HG03066 (cell line): Measurements from ENCODE around the gene XK.
A peak's percentile ranks its signal among the peaks of the same experiment; 100 is the strongest.

Source experiments
- ATAC-seq: cut with Tn5 transposase; IDR thresholded peaks from one replicate; pipeline ENCODE4 v1.9.1; 2021; ENCODE audit warnings: low read depth; ENCODE audit not compliant: unreplicated experiment

Gene XK

DNA sequence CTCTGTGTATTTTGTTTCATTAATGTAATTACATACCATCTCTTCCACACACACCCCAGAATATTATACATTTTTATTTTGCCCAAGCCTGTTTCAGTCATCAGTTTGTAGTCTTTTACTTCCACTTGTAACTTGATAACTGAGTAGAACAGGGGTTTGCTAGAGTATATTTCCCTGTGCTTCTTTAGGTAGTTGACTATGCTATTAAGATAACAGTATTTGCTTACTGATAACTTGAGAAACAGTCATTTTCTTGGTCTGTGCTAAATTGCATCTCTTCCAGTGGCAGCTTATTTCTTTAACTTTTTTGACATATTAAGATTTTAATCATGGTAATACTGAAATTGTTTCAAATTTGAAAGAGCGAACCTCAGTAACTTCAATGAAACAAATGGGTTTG lies 7.0 kb upstream of the XK start:
- no peak for ATAC-seq

DNA sequence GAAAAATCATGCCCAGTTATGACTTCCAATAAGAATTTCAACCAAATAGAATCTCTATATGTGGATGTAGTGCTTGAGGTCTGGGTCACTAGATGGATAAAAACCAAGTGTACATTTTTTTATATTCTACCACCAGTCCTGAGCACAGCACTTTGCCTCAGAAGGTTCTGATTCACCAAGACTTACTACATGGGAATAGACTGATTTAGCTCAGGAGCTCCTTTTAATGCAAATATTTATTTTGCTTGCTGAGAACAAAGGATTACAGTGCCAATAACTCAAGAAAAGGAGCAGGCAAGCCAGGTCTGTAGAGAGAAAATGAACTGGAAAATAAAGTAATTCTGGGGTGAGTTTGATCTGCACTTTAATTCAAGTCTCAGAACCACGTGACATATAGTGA lies 6.4 kb upstream of the XK start:
- ATAC-seq: no peak

DNA sequence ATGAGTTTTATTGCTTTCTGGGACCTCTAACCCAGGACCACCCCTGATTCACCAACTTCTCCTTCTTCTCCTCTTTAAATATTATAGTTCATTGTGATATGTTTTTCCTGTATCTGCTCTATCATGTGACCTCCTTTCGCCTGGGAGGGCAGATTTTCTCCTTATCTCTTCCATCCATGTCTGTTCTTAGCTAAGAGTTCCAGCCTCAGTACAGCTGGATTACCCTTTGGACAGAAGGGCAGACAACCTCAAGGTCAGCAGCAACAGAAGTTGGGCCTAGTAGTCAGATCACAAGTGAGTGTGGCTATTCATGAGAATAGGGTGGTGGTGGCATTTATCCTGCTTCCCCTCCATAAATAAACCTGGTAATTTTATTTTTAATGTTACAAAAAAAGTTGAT lies 5.7 kb upstream of the XK start:
- no peak for ATAC-seq

DNA sequence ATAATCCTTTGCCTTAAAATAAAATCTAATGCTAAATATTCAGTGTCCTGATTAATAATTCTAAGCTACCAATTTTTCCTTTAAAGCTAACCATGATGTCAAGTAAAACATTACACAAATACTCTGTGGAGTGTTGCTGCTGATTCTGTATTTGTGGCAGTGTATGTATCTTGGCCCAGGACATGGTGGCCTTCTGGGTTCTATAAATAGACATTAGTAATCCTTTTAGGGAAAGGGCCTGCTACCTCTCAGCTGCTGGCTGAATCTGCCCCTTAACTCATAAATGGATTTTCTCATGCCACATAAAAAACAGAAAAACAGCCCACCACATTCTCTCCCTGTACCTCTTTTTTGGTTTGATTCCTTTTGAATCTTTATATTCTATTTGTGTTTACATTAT lies 1.2 kb upstream of the XK start:
- no peak for ATAC-seq

DNA sequence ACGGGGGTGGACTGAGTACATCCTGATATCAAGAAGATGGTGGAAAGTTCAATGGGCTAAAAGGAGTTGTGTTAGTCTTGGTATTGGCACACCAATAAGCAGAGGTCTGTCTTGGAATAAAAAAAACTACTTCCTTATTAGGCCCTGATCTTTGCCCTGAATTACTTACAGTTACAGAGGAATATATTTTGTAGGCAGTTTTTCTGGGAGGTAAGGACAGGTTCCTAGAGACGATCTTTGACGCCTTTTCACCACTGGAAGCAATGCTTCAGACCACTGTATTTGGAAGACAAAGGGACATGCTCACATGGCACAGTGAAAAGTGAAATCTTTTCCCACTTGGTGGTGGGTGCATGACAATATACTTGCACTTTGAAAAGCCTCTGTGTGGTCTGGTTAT lies 618 bp upstream of the XK start:
- ATAC-seq: no peak

DNA sequence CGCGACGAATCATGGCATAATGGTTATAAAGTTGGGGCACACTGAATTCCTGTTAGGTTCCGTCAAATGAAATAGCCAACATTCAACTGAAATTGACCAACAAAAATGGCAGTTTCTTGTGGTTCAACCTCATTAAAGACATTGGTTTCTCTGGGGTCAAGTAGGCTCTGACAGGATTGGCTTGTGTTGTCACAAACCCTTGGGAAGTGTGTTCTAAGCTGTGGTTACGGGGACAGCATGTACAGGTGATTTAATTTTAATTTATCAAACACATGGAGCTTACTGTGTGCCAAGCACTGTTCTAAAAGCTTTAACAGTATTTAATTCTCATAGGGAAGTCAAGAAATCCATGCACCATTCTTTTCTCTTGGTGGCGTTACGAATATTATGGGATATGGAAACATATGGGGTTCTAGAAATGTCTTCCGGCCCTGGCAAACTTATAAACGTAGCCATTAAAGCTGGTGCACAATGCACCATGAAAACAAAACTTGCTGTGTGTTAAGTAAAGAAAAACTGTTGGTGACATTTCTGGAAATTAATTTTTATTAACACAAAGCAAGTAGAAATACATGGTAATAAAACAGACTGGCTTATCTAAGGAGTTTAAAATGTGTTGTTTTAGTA lies 891 bp downstream of the XK start:
- no peak for ATAC-seq

DNA sequence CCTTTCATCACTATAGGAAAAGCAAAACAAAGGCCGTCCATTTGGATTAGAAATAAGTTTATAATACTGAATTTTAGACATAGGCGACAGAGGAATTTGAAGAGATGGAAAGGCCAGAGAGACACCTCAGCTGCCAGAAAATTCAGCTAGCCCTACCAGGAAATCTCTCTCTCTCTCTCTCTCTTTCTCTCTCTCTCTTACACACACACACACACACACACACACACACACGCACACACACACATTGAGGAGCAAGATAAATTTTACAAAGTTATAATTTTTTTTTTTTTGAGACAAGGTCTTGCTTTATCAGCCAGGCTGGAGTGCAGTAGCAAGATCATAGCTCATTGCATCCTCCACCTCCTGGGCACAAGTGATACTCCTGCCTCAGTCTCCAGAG lies 1.4 kb downstream of the XK start:
- ATAC-seq: no peak

DNA sequence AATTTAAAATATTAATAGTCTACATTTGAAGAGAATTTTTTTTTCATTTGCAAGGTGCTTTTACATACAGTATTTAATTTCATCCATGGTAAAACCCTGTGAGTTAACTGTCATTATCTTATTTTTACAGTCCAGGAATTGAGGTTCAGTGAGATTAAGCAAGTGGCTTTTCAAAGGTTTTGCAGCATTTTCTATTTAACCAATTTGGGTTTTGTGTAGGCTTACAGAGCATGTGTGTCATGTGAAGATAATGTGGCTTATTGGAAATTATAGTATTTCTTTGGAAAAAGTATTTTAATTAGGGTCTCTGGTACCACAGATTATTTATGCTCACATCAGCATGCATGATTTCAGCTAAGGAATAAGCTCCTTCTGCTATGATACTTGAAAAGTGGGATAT lies 4.5 kb downstream of the XK start:
- ATAC-seq: no peak

DNA sequence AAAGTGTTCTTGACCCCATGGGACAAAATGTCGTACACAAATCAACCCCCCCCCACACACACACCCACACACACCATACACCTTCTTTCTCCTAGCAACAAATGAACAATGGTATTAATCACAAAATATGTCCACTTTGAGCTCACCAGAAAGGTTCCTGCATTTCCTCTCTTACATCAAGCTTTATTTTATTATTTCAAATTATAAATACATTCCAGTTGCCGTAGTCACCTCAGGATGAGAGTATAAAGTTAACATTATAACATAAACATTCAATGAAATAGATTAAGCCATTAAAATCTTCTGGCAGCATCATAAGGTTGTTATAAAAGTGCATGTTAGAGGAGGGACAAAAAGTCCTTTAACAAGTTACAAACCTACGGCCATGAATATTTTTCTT lies 7.3 kb downstream of the XK start:
- no peak for ATAC-seq

DNA sequence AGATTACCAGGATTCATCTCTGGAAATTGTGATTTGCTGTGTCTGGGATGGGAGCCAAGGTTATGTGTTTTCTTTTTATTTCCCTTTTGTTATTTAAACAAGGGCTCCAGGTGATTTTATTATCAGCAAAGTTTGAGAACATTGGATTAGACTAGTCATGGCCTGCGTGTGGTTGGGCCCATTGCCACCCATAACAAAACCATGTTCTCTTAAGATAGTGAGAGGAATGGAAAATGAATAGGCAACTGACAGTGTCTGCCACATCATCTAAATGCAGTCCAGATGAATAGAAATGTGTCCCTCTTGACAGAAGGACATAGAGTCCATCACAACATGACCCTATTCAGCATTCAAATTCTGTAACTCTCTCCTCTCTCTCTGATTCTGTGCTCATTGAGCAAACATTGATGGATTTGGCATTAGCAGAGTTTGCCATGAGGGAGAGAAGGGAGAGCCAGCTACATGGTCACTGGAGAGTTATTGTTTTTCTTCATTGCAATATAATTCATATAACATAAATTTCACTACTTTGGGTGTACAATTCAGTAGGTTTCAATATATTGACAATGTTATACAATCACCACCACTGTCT lies 11.7 kb downstream of the XK start:
- no peak for ATAC-seq

DNA sequence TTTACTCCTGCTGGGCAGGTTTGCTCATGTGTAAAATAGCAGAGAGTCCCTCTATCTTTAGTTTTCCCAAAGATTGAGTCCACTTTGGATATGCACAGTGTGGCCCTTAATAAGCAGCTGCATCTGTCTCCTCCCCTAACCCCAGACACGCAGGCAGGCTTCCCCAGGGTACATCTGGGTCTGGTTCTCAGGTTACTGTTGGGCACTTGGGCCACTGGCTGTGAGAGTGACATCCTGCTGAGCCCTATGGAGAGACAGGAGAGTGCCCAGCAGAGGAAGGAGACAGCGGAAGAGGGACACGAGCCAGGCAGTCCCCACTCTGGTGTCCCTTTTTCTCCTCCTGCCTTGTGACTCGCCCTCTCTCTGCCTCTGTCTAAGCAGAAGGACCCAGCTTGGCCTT lies 16.0 kb downstream of the XK start:
- ATAC-seq: no peak

DNA sequence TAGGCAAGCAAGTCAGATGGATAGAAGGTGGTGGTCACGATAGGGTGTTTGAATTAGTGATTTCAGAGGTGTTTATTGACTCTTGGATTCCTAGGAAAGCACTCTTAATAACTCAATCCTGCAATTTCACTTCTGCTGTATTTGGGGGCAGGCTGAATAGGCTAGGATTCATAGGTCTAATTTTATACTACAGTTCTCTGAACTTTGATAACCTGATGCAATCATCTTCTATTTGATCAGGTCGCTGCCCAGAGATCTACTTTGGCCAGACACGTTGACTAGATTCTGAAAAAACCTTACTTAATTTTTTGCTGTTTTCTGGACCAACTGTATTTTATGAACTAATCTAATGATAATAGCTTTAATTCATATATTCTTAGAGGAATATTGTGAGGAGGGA lies 26.4 kb downstream of the XK start:
- ATAC-seq: no peak

DNA sequence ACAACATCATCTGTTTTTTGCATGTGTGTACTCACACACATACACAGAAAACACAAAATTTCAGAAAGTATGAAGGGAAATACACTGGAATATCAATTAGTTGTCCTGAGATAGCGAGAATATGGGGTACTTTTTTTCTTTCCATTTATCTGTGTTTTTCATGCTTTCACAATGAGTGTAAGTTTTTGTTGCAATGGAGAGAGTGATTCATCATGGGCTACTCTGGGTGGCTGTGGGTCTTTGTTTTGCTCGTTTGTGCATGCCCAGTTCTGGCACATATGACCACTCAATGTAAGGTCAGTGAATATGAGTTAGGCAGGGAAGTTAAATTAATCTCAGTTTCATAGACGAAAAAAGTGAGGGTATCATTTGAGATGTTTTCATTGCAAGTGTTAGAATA lies 26.9 kb downstream of the XK start:
- ATAC-seq: no peak

DNA sequence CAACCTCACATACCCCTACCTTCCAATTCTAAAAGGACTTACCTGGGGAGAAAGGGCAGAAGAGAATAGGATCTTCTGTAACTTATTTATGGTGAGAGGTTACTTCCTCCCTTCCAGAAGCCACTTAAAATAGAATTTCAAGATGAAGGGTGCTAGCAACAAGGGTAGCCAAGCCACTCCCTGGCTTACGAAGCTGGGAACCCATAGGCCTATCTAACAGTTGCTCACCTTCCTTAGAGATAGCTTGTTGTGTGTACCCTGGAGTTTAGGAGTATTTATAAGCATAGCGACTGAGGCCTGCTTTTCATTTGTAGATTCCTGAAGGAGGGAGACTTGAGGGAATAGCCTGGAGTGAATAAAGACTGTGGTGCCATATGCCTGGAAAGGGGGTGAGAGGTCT lies 28.9 kb downstream of the XK start:
- no peak for ATAC-seq

DNA sequence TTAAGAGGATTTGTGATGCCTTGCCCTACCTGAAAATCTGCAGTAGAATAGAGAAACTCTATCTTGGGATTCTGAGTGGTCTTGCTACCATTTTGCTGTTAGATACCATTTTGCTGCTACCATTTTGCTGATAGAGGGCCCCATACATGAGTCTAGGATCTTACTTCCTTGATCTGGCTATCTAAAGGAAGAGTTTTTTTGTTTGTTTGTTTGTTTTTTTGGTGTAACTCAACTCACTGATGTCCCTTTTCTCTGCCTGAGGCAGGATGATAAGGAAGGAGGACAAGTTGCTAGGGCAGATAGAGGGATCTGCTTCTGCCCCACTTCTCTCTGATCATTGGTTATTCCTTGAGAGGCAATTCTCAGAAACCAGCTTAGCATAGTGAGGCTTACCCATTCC lies 31.0 kb downstream of the XK start:
- ATAC-seq: no peak

DNA sequence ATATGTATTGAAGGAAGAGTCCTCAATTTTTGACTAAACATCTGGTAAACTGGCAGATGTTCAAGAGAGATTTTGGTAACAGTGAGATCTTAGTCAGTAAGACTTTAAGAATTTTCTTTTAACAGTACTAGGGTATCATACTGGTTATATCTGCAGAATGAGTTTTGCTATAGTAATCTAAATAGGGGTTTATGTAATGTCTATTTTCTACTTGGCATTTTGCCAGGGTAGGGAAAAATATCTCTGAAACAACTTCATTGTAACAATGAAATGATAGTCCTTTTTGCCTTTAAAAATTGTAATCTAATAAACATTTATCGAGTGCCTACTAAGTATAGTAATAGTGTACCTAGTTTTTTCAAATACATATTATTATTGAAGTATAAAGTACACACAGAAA lies 32.1 kb downstream of the XK start:
- ATAC-seq: no peak

DNA sequence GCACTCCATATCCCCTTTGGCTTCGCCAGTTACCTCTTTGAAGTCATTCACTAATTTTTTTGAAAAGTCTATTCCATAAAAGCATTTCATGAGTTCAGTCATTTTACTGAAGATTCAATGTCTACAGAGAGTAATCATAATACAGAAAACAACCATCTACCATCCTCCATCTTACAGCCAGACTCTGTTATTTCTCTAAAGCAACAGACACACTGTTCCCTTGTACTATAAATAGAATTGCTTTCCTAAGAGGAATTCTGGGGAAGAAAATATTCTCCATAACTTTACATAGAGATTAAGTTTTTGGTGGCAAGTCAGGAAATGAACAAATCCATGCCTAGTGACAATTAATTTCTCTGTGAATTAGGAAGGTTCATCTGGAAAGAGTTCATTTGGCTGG lies 37.0 kb downstream of the XK start:
- ATAC-seq: no peak

DNA sequence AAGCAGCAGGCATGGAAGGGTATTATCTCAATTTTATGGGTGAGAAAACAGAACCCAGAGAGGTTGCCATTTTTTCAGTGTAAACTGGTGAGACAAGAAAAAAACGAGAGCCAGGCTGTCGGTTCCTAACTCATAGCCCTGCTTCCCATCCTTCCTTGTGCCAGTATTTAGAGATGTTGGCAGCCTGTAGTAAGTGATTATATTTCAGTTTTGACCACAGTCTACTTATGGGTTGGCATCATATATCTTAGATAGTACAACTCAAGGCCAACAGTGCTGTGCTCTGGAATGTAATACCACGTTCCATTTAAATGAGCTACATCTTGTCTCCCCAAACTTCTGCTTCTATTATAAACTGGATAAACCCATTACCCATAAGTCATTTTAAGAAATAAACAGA lies 40.8 kb downstream of the XK start:
- ATAC-seq: no peak

DNA sequence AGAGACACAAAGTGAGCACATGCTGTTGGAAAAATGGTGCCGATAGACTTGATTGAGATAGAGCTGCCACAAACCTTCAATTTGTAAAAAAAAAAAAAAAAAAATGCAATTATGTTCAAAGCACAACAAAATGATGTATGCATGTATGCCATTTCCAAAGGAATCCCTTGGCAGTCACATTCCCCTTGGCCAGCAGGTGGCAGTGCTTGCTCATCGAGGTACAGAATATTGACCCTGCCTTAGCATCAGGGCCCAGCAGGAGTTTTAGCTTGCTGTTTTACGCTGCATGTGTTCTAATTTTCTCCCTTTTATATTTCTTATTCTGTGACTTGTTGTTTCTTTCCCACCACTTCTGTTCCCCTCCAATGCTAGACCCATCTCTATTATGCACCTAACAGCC lies 59.8 kb downstream of the XK start:
- no peak for ATAC-seq

DNA sequence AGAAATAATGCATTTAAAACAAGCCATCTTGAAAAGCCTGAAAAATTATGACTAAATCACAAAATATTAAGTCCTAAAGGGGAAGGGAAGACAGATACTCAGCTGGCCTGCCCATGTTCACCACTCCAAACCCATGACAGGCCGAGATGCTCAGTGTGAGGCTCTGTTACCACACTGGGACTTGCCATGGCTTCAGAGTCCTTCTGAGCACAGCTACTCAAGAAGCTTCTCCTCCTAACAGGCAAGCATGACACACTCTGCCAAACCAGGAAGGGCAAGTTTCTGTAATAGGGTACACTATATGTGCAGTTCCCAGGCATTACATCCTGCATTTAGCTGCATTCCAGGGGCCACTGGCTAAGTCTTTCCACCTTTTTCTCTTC lies 60.2 kb downstream of the XK start:
- peak; percentile 23 for ATAC-seq

DNA sequence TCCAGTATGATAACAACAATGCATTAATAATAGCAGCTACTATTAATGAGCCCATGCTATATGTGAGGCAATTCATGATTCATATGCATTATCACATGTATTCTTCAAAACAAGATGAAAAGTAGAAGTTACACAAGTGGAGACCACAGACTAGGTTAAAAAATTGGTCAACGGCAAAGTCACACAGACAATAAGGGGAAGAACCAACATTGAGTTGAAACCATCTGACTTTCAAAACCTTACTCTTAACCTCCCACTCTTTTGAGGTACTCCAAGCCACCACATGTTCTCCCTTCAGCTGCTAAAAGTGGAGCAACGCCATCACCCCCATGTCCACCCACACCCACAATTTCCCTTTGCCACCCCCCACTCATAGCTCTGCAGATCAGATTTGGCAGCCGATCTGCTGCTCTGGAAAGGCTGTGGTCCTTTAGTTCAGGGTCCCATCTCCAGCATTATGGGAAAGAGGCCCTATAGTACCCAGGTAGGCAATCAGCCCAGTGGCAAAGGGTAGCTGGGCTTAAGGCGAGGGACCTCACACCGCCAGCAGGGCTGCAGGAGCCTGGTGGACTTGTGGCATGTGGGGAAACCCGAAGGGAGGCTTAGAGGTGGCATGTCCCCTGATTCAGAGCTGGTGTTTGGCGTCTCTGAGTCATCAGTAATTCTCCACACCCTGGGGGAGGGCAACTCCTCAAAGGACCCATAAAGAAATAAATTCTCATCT lies 60.8 kb downstream of the XK start:
- ATAC-seq: peak; percentile 96

DNA sequence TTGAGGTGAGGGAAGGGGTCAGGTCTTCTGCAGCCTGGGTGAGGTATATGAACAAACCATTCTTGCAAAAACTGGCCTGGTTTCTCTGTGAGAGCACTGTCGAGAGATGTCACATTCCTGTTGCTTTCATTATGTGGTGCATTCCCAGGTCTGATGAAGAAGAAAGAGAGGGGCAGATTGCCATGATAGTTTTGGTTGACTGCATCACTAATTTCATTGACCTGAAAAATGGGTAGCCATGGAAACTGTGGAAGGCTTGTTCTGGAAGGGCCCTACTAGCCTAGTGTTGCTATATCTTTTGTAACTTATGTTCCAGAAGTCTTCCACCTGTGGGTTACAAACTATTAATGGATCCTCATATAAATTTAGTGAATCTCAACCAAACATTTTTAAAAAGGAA lies 61.4 kb downstream of the XK start:
- no peak for ATAC-seq
